A549 (cell line): ENCODE data around the gene ITGB3. TPM values are rescaled to one million over a fixed set of nuclear protein-coding genes. Genes with fewer than 3 reads are reported as not detected.
A peak's percentile ranks its signal among the peaks of the same experiment; 100 is the strongest.

Experiments
- ATAC-seq, 2 experiments: fragments of 200-7000 bp in 1 of 2; fragments of >200 bp in 1 of 2; cut with Nextera tagmentation in 1 of 2; cut with Tn5 transposase in 1 of 2; 3 replicates each; pipeline versions ENCODE4 v1.8.0 to v1.9.1; 2018 to 2020; ENCODE audit warnings: mild to moderate bottlenecking in 1 of 2, moderate library complexity in 1 of 2
- CTCF ChIA-PET: fragments of 300-600 bp; sonication (Branson Sonifier 250); formaldehyde crosslinking; extraction: SDS; loops from one replicate; lab custom pipeline; 2021; ENCODE audit warnings: antibody characterized with exemption, inconsistent platforms; lab: Yijun Ruan, JAX
- POLR2A ChIA-PET: fragments of 350-600 bp; formaldehyde crosslinking; extraction: SDS; loops from one replicate; lab custom pipeline; 2021; ENCODE audit warnings: antibody characterized with exemption, inconsistent platforms; lab: Yijun Ruan, JAX
- DNase-seq, 2 experiments: peaks; one replicate each; pipeline versions ENCODE4 v3.0.0 to v3.0.0-alpha.2; 2011 to 2016; ENCODE audit warnings: low read depth in 1 of 2, low spot score in 1 of 2
- FAIRE-seq: peaks from 2 replicates; lab custom pipeline; 2011; peaks lifted over from hg19 to GRCh38; lab: Jason Lieb, UNC
- H3K27ac ChIP-seq, 2 experiments: fragments of >200 bp; sonication (Bioruptor Twin); formaldehyde crosslinking; 3 replicates each; pipeline ENCODE4 v1.5.1; 2016 to 2017
- H3K4me1 ChIP-seq: fragments of >200 bp; sonication (Bioruptor Twin); formaldehyde crosslinking; 3 replicates; pipeline ENCODE4 v1.6.1; 2016
- H3K4me2 ChIP-seq: fragments of >200 bp; sonication (Bioruptor Twin); formaldehyde crosslinking; 3 replicates; pipeline ENCODE4 v1.6.1; 2016
- H3K4me3 ChIP-seq: fragments of >200 bp; sonication (Bioruptor Twin); formaldehyde crosslinking; 3 replicates; pipeline ENCODE4 v1.5.1; 2016
- H3K9me3 ChIP-seq: fragments of >200 bp; sonication (Bioruptor Twin); formaldehyde crosslinking; 3 replicates; pipeline ENCODE4 v1.6.1; 2016
- BHLHE40 ChIP-seq: IDR thresholded peaks from 2 replicates; pipeline ENCODE4 v1.6.1; 2012; ENCODE audit warnings: low read depth, low read length, inconsistent platforms
- CBX2 ChIP-seq: fragments of 200-600 bp; sonication (generic); IDR thresholded peaks from 2 replicates; pipeline ENCODE4 v1.6.1; 2016; ENCODE audit warnings: low read depth, mild to moderate bottlenecking, borderline replicate concordance
- CBX8 ChIP-seq: fragments of 200-600 bp; sonication (generic); IDR thresholded peaks from 2 replicates; pipeline ENCODE4 v1.6.1; 2016
- E2F6 ChIP-seq: IDR thresholded peaks from 2 replicates; pipeline ENCODE4 v1.6.1; 2012; ENCODE audit warnings: low read depth, borderline replicate concordance
- EHMT2 ChIP-seq: fragments of 200-600 bp; sonication (generic); IDR thresholded peaks from 2 replicates; pipeline ENCODE4 v1.6.1; 2016; ENCODE audit warnings: antibody characterized with exemption, low read depth, mild to moderate bottlenecking, moderate library complexity
- EP300 ChIP-seq, 2 experiments: fragments of >200 bp; sonication (Bioruptor Twin); formaldehyde crosslinking; IDR thresholded peaks; 2 replicates in 1 of 2; 3 replicates in 1 of 2; pipeline ENCODE4 v1.6.1; 2016 to 2017
- FOSL2 ChIP-seq, 2 experiments: fragments of 450-650 bp in 1 of 2; fragments of >200 bp in 1 of 2; sonication (Bioruptor Twin) in 1 of 2; formaldehyde crosslinking; IDR thresholded peaks; 2 replicates each; pipeline versions ENCODE4 v1.5.0 to v1.6.1; 2016 to 2020; ENCODE audit warnings: mild to moderate bottlenecking in 1 of 2, moderate library complexity in 1 of 2
- GATA3 ChIP-seq: IDR thresholded peaks from 2 replicates; pipeline ENCODE4 v1.6.1; 2012; ENCODE audit warnings: borderline replicate concordance
- HEYL ChIP-seq: fragments of 250-450 bp; sonication (Bioruptor Pico); IDR thresholded peaks from 2 replicates; pipeline ENCODE4 v1.8.0; 2021; ENCODE audit warnings: mild to moderate bottlenecking, moderate library complexity
- HMGXB4 ChIP-seq: fragments of 250-450 bp; sonication (Bioruptor Pico); IDR thresholded peaks from 2 replicates; pipeline ENCODE4 v1.5.0; 2021; ENCODE audit warnings: mild to moderate bottlenecking, moderate library complexity, borderline replicate concordance
- HOXA7 ChIP-seq: fragments of 250-450 bp; sonication (Bioruptor Pico); IDR thresholded peaks from 2 replicates; pipeline ENCODE4 v1.5.0; 2020; ENCODE audit warnings: mild to moderate bottlenecking, moderate library complexity
- JUN ChIP-seq, 2 experiments: fragments of >200 bp; sonication (Bioruptor Twin); formaldehyde crosslinking; IDR thresholded peaks; 2 replicates in 1 of 2; 3 replicates in 1 of 2; pipeline ENCODE4 v1.6.1; 2016 to 2017
- JUNB ChIP-seq: fragments of >200 bp; sonication (Bioruptor Twin); formaldehyde crosslinking; IDR thresholded peaks from 2 replicates; pipeline ENCODE4 v1.6.1; 2016
- MAFK ChIP-seq: fragments of 450-650 bp; IDR thresholded peaks from 2 replicates; pipeline ENCODE4 v1.6.1; 2014; ENCODE audit not compliant: partially characterized antibody
- MYC ChIP-seq: IDR thresholded peaks from 2 replicates; pipeline ENCODE4 v1.6.1; 2012; ENCODE audit warnings: mild to moderate bottlenecking, inconsistent platforms, low read length, improper control_type of control experiment, borderline replicate concordance
- NPAS2 ChIP-seq: fragments of 250-450 bp; sonication (Bioruptor Pico); IDR thresholded peaks from 2 replicates; pipeline ENCODE4 v1.8.0; 2022; ENCODE audit warnings: mild to moderate bottlenecking, moderate library complexity, borderline replicate concordance
- PHF8 ChIP-seq: fragments of 200-600 bp; sonication (generic); IDR thresholded peaks from 2 replicates; pipeline ENCODE4 v1.6.1; 2016; ENCODE audit warnings: low read depth, mild to moderate bottlenecking, antibody characterized with exemption, moderate library complexity, borderline replicate concordance
- POLR2AphosphoS2 ChIP-seq: conservative IDR thresholded peaks from 2 replicates; pipeline ENCODE4 v1.6.1; 2012; ENCODE audit warnings: low read length, improper control_type of control experiment, inconsistent platforms
- RAD21 ChIP-seq, 2 experiments: fragments of >200 bp in 1 of 2; sonication (Bioruptor Twin) in 1 of 2; formaldehyde crosslinking in 1 of 2; IDR thresholded peaks in 1 of 2; conservative IDR thresholded peaks in 1 of 2; 2 replicates in 1 of 2; 3 replicates in 1 of 2; pipeline ENCODE4 v1.6.1; 2012 to 2018; ENCODE audit warnings: inconsistent platforms in 1 of 2
- RCOR1 ChIP-seq: fragments of 150-350 bp; IDR thresholded peaks from 2 replicates; pipeline ENCODE4 v1.6.1; 2014; ENCODE audit warnings: antibody characterized with exemption, low read length, low read depth
- SREBF2 ChIP-seq: fragments of 450-650 bp; IDR thresholded peaks from 2 replicates; pipeline ENCODE4 v1.6.1; 2014; ENCODE audit warnings: mild to moderate bottlenecking, moderate library complexity
- TFCP2L1 ChIP-seq: fragments of 250-450 bp; sonication (Bioruptor Pico); IDR thresholded peaks from 2 replicates; pipeline ENCODE4 v1.5.0; 2021; ENCODE audit warnings: mild to moderate bottlenecking
- TP53 ChIP-seq: fragments of 250-450 bp; sonication (Bioruptor Pico); IDR thresholded peaks from 2 replicates; pipeline ENCODE4 v1.5.0; 2021; ENCODE audit warnings: mild to moderate bottlenecking, moderate library complexity
- USF2 ChIP-seq: fragments of 450-650 bp; IDR thresholded peaks from 2 replicates; pipeline ENCODE4 v1.6.1; 2014; ENCODE audit warnings: antibody characterized with exemption
- ZNF302 ChIP-seq: fragments of 250-450 bp; sonication (Bioruptor Pico); IDR thresholded peaks from 2 replicates; pipeline ENCODE4 v1.9.0; 2021; ENCODE audit warnings: inconsistent platforms, mild to moderate bottlenecking, moderate library complexity
- WGBS: methylation state at CpG from one replicate; pipeline ENCODE4 v1.1.6; 2017; ENCODE audit errors: missing lambda C conversion rate; 5-methylcytosine and 5-hydroxymethylcytosine counted together
- polyA plus RNA-seq, 4 experiments: library from polyadenylated mRNA; depleted of rRNA in 3 of 4; stranded (reverse); fragments of >200 nt; fragmentation: RNase III in 1 of 4; extraction: RNeasy Plus Mini Kit Qiagen cat#74134 plus additional on column Dnase treatment in 1 of 4; gene quantifications; 2 replicates in 3 of 4; 3 replicates in 1 of 4; pipeline ENCODE4 v1.2.3, GENCODE V29; 2011 to 2017
- TF ChIP-seq, protein P1 (sequence below): fragments of 150-350 bp; IDR thresholded peaks from 2 replicates; pipeline ENCODE4 v1.6.1; 2014; ENCODE audit warnings: low read depth, mild to moderate bottlenecking, low read length

ITGB3 gene
- polyA plus RNA-seq, 2 of the 4 experiments (the other 2 are of a cell fraction), result 0.34 to 5.0 TPM

GRCh38 chr17:47205419-47205963 lies 48.1 kb upstream of the ITGB3 start:
- ChIA-PET POLR2A (no interaction called here), CTCF (interaction anchor here (0.5 to 4.2 kb wide), 7 partner anchors 8 to 271 kb away, joined by 3 to 15 read pairs (median 4); no protein-coding TSS in a partner anchor)
- no peak for DNase-seq
- no peak for ATAC-seq
- Histone ChIP-seq H3K27ac (no peak overlapping the region), H3K9me3 (peaks cover 5% of the 10 kb centered on the region; the same call in 2 of the 3 replicates), H3K4me2 (no peak overlapping the region), H3K4me1 (no peaks in the 10 kb centered on the region), H3K4me3 (no peak overlapping the region)
- no peak for FAIRE-seq
- 74% methylated on average over 9 of the region's 9 CpGs for WGBS
- TF ChIP-seq BHLHE40 (no peak), JUN (IDR thresholded peaks at IDR 0.05) (no peak), JUNB (no peak), SREBF2 (no peak), PHF8 (no peak), E2F6 (no peak), NPAS2 (CRISPR knock-in tag) (no peak), EP300 (IDR thresholded peaks at IDR 0.05) (no peak), TP53 (no peak), MYC (no peak)

GRCh38 chr17:47207143-47208067 lies 46.2 kb upstream of the ITGB3 start:
- WGBS, result 64% methylated on average over 8 of the region's 8 CpGs
- ChIA-PET CTCF (interaction anchor here (0.9 to 4.2 kb wide), 6 partner anchors 10 to 37 kb away, joined by 3 to 15 read pairs (median 4); no protein-coding TSS in a partner anchor), POLR2A (interaction anchor here (1.3 to 1.6 kb wide), 2 partner anchors 18 kb away, joined by 4 to 5 read pairs; partner anchors contain the start of gene CDC27)
- ATAC-seq (peak in 1 of 2 experiments; percentile 24; a peak in 2 of 6 replicates), DNase-seq (no peak), FAIRE-seq (no peak)
- no peak overlapping the region for H3K4me2 ChIP-seq
- peaks cover 5% of the 10 kb centered on the region; the same call in 2 of the 3 replicates for H3K9me3 ChIP-seq
- TF ChIP-seq FOSL2 (IDR thresholded peaks at IDR 0.05) (no peak), FOSL2 (CRISPR knock-in tag; IDR thresholded peaks at IDR 0.05) (no peak), MAFK (peak; percentile 45)
- H3K4me3 ChIP-seq, result no peak overlapping the region
- no peak overlapping the region for H3K27ac ChIP-seq
- no peaks in the 10 kb centered on the region for H3K4me1 ChIP-seq

GRCh38 chr17:47208744-47209488 lies 44.7 kb upstream of the ITGB3 start, which contains the start of gene MYL4:
Gene MYL4 (plus strand): TSS chr17:47209348. CDS start chr17:47209423, 75 bp downstream.
- no peaks in the 10 kb centered on the region for H3K4me1 ChIP-seq
- H3K9me3 ChIP-seq, result peaks cover 2% of the 10 kb centered on the region; the same call in 1 of the 3 replicates
- no peak within 1 kb of the TSS for H3K4me2 ChIP-seq
- H3K4me3 ChIP-seq, result no peak within 1 kb of the TSS
- H3K27ac ChIP-seq, result no peak within 1 kb of the TSS
- ChIA-PET POLR2A (interaction anchor here (1.3 kb wide), 1 partner anchor 19 kb away, joined by 5 read pairs; the partner anchor contains the start of gene CDC27), CTCF (interaction anchor here (1.1 to 2.5 kb wide), 4 partner anchors 11 to 407 kb away, joined by 3 to 11 read pairs (median 4); no protein-coding TSS in a partner anchor)
- FAIRE-seq (no peak), DNase-seq (no peak), ATAC-seq (no peak; a peak in 2 of 6 replicates)
- 64% methylated on average over 6 of the region's 6 CpGs for WGBS
- TF ChIP-seq HMGXB4 (no peak), GATA3 (no peak), RCOR1 (no peak), ZNF302 (CRISPR knock-in tag) (no peak), NPAS2 (CRISPR knock-in tag) (no peak), CBX8 (no peak), USF2 (no peak), CBX2 (no peak), EHMT2 (no peak), HOXA7 (CRISPR knock-in tag) (no peak), RAD21 (conservative IDR thresholded peaks at IDR 0.05 in 1 of 2, IDR thresholded peaks at IDR 0.05 in 1 of 2) (no peak), BHLHE40 (no peak), HEYL (CRISPR knock-in tag) (no peak), POLR2AphosphoS2 (no peak), TFCP2L1 (no peak)
- TF ChIP-seq, protein P1, sequence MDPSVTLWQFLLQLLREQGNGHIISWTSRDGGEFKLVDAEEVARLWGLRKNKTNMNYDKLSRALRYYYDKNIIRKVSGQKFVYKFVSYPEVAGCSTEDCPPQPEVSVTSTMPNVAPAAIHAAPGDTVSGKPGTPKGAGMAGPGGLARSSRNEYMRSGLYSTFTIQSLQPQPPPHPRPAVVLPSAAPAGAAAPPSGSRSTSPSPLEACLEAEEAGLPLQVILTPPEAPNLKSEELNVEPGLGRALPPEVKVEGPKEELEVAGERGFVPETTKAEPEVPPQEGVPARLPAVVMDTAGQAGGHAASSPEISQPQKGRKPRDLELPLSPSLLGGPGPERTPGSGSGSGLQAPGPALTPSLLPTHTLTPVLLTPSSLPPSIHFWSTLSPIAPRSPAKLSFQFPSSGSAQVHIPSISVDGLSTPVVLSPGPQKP, result no peak
